Measurements from ENCODE around the gene PRKCG.
"Not testable (repeated sequence)": the region's sequence is repeated elsewhere in the genome, so short reads cannot be mapped to it uniquely, and the experiment has no call there.

PRKCG gene

DNA sequence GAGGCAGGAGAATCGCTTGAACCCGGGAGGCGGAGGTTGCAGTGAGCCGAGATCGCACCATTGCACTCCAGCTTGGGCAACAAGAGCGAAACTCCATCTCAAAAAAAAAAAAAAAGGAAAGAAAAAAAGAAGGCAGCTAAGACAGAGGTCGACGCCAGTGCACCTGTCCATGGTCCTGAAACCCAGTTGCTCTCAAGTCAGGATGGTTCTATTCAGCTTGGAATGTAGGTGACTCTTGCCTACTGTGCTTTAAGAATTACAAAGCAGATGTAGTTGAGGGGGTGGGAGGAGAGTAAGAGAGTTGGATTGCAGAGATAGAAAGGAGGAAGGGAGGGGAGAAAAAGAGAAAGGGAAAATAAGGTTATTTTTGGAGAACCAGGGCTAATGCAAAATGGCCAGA, 45.7 kb downstream of the PRKCG start:
- FAIRE-seq: no peak
- peak; percentile 51 for DNase-seq (ENCODE audit: insufficient read length, low spot score)

DNA sequence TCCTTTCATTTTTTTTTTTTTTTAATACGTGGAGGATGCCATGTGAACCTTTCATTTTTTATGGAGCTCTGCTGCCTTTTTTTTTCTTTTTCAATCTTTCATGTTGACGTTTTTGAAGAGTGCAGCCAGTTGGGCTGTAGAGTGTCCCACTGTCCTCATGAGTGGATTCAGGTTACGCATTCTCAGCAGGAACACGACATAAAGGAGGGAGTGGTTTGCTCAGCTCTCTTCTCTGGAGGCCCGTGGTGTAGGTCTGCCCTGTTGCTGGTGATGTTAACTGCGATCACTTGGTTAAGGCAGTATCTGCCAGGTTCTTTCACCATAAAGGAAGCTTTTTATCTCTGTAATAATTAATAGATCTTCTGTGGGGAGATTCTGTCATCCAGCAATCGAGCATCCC, 54.0 kb downstream of the PRKCG start:
- DNase-seq (ENCODE audit: insufficient read length, low spot score): no peak
- FAIRE-seq: no peak

DNA sequence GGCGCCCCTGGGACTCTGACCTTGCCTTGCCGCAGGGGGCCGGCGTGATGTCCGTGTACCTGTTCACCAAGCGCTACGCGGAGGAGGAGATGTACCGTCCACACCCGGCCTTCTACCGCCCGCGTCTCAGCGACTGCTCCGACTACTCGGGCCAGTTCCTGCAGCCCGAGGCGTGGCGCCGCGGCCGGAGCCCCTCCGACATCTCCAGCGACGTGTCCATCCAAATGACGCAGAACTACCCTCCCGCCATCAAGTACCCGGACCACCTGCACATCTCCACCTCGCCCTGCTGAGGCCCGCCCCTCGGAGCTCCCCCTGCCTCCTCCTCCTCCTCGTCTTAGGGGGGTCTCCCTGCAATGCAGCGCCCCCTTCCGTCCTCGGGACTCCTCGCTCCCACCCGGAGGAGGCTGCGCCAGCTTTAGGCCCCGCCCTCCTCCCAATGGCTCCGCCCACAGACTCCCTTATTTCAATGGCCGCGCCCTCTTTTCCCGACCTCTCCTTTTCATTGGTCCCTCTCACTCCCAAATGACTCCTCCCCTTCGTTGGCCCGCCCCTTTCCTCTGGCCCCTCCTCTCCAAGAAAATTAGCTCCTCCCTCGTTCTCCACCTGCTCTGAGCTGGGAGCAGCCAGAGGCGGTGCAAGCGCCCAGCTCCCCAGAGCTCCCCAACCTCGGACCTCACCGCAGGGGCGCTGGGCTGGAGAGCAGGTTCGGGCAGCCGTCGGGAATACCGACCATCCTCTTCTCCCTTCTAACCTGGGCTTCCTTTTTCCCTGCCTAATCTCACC, 60.2 kb downstream of the PRKCG start:
- FAIRE-seq (no peak), DNase-seq (ENCODE audit: insufficient read length, low spot score) (no peak)

DNA sequence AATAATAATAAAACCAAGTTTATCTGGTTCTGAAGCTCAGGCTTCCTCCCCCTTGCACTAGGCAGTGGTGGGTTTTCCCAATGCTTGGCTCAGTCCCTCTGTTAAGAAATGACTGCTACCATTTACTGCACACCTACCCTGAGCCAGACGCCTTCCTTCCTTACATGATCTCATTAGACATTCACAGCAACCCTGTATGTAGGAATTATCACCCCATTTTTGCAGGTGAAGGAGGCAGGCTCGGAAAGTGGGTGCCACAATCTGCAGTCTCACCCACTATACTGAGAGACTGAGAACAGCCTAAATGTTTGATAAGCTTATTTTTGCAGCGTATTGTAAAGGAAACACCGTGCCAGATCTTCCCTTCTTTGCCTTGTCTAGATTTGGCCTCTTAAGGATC, 62.4 kb downstream of the PRKCG start:
- FAIRE-seq: no peak
- DNase-seq (ENCODE audit: insufficient read length, low spot score): no peak

DNA sequence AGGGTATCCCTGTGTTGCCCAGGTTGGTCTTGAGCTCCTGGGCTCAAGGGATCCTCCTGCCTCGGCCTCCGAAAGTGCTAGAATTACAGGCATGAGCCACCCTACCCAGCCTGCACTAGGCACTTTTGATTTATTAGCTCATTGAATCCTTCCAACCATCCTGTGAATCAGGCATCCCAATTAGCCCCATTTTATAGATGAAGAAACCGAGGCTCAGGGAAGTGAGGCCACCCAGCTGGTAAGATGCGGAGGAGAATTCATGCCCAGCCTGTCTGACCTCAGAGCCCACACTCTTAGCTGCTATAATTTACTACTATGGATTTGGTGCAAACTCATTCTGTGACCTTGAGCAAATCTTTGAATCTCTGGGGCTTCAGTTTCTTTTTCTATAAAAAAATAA, 62.9 kb downstream of the PRKCG start:
- FAIRE-seq (no peak), DNase-seq (ENCODE audit: insufficient read length, low spot score) (no peak)

DNA sequence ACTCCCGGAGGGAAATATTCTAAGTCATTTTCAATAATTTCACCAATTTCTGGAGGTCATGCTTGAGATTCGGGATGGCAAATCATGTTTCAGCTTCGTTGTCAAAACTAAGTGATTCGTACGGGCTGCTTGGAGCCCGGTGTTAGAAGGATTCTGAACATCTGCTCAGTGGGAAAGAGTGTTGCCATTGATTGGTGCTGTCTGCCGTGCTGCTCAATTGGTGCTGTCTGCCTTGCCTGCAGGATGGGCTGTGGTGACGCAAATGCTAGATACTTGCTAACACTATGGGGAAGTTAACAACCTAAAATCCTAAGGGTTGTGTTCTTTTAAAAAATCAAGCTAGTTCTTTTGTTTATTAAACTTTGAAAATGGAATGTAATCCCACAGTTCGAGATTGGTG, 63.4 kb downstream of the PRKCG start:
- no peak for DNase-seq (ENCODE audit: insufficient read length, low spot score)
- FAIRE-seq: no peak

DNA sequence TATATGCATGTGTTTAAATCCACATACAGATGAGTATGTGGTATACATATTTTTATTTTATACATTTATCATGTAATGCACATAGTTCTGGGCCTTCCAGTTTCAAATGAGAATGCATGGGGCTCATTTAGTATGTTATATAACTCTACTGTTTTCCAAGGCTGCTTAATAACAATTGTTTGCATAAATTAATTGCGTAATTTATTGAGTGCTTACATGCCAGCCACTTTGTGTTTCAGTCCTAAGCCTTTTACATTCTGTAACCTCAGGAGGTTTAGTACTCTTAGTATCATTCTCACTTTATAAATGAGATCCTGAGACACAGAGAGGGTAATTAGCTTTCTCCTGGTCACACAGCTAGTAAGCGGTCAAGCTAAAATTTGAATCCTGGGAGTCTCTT, 64.0 kb downstream of the PRKCG start:
- DNase-seq (ENCODE audit: insufficient read length, low spot score): no peak
- no peak for FAIRE-seq

DNA sequence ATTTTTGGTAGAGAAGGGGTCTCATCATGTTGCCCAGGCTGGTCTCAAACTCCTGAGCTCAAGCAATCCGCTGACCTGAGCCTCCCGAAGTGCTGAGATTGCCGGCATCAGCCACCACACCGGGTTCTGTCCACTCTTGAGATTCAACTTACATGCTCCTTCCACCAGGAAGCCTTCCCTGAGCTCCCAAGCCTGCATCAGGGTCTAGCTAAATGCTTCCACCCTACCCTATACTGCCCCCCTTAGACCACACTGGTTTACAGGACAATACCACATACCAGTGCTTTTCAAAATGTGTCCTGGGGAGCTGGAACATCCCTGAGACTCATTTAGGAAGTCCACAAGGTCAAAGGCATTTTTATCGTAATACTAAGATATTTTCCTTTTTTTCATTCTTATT, 65.6 kb downstream of the PRKCG start:
- peak; percentile 26 for FAIRE-seq
- no peak for DNase-seq (ENCODE audit: insufficient read length, low spot score)

DNA sequence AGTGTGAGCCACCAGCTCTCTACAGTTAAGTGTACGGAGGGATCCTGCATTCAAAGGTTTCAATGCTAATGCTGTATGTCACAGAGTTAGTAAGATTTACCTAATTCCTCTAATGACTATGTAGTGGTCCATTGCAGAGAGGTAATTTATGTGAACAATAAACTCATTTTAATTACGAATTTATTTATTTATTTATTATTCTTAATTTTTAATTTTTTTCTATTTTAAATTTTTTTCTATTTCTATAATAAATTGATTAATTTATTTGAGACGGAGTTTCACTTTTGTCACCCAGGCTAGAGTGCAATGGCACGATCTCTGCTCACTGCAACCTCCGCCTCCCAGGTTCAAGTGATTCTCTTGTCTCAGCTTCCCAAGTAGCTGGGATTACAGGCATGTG, 66.6 kb downstream of the PRKCG start:
- FAIRE-seq; DNase-seq (ENCODE audit: insufficient read length, low spot score): not testable (repeated sequence)

DNA sequence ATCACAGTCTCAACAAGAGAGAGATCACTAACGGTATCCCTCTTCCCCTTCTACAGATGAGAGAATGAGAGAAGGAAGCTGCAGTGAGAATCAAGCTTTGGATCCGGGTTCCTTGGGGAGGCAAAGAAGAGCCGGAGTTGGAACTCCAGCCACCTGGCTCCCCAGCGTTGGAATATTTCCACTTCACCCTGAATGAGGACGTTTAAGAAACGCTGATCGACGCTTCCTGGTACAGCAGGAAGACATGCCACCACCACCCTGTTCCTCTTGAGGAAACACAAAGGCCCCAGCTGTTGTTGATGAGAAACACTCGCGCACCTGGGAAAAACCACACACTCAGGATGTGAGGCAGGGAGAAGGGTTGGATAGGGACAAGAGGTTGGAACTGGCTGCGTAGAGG, 69.4 kb downstream of the PRKCG start:
- FAIRE-seq (no peak), DNase-seq (ENCODE audit: insufficient read length, low spot score) (no peak)

DNA sequence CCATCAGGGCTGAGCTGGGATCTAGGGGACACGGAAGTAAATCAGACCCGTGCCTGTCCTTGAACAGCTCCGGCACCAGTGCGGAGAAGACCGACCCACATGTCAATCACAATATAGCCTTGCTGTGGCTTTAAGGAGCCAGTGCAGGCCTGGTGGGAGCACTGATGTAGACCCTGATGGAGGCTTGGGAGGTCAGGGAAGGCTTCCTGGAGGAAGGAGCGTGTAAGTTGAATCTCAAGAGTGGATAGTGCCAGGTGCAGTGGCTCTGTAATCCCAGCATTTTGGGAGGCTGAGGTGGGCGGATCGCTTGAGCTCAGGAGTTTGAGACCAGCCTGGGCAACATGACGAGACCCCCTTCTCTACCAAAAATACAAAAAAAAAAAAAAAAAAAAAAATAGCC, 70.0 kb downstream of the PRKCG start:
- DNase-seq (ENCODE audit: insufficient read length, low spot score) (no peak), FAIRE-seq (no peak)

DNA sequence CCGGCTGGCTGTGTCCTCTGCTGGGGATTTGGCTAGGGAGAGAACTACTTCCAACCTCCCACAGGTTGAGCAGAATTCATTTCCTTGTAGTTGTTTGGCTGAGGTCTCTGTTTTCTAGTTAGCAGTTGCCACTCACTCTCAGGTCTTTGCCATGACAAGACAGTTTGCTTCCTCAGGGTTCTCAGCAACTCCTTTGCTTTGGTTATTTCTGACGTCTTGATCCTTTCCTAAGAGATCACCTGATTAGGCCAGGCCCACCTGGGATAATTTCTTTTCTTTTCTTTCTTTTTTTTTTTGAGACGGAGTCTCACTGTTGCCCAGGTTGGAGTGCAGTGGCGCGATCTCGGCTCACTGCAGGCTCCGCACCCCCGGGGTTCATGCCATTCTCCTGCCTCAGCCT, 71.4 kb downstream of the PRKCG start:
- DNase-seq (ENCODE audit: insufficient read length, low spot score) (no peak), FAIRE-seq (no peak)

Measured in HTR-8/SVneo (cell line).